Central memory CD8-positive, alpha-beta T cell (primary cell): ENCODE data around the gene SON.
A peak's percentile ranks its signal among the peaks of the same experiment; 100 is the strongest.
"Not testable (repeated sequence)": the region's sequence is repeated elsewhere in the genome, so short reads cannot be mapped to it uniquely, and the experiment has no call there.

Source experiments
- ATAC-seq: fragments of 150-1000 bp; cut with Tn5 transposase; replicated peaks from 2 replicates; pipeline ENCODE4 v1.10.0; 2022; ENCODE audit warnings: mild to moderate bottlenecking, moderate FRiP score, moderate number of reproducible peaks; ENCODE audit not compliant: poor library complexity, severe bottlenecking; ENCODE audit errors: extremely low read depth
- DNase-seq, 2 donors: peaks; one replicate each; pipeline ENCODE4 v3.0.0; 2021; ENCODE audit warnings: low spot score in 2 of 2
- H3K27ac Mint-ChIP-seq: one replicate; pipeline ENCODE4 v1.8.0; 2022; ENCODE audit warnings: low read depth, mild to moderate bottlenecking, moderate library complexity, mixed read lengths
- H3K27me3 Mint-ChIP-seq: one replicate; pipeline ENCODE4 v1.8.0; 2022; ENCODE audit warnings: mixed read lengths
- H3K36me3 Mint-ChIP-seq: one replicate; pipeline ENCODE4 v1.8.0; 2022; ENCODE audit warnings: mild to moderate bottlenecking, moderate library complexity, mixed read lengths; ENCODE audit not compliant: insufficient read depth
- H3K4me1 Mint-ChIP-seq: one replicate; pipeline ENCODE4 v1.8.0; 2022; ENCODE audit warnings: mixed read lengths
- H3K4me3 Mint-ChIP-seq: one replicate; pipeline ENCODE4 v1.8.0; 2022; ENCODE audit warnings: mild to moderate bottlenecking, moderate library complexity, mixed read lengths
- H3K9me3 Mint-ChIP-seq: one replicate; pipeline ENCODE4 v1.8.0; 2022; ENCODE audit warnings: mixed read lengths

SON gene

DNA sequence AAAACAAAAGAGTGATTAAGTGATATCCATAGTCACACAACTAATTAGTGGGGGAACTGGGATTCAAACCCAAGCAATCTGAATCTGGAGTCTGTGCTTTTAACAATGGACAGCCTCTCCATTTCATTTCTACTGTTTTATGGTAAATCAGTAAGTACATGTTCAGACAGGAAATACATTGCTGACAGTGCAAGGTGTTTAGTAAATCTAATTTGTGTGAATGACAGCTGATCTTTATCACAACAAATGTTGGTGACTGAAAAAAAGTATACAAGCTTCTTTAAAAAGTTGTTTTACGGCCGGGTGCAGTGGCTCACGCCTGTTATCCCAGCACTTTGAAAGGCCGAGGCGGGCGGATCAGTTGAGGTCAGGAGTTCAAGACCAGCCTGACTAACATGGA, 25.1 kb downstream of the SON start:
- H3K27me3 Mint-ChIP-seq: no peaks in the 10 kb centered on the region
- no peaks in the 10 kb centered on the region for H3K9me3 Mint-ChIP-seq
- ATAC-seq (no peak), DNase-seq (no peak)
- no peak overlapping the region for H3K27ac Mint-ChIP-seq
- H3K4me1 Mint-ChIP-seq: peaks cover 22% of the 10 kb centered on the region
- peaks cover 48% of the 10 kb centered on the region for H3K36me3 Mint-ChIP-seq
- no peak overlapping the region for H3K4me3 Mint-ChIP-seq

DNA sequence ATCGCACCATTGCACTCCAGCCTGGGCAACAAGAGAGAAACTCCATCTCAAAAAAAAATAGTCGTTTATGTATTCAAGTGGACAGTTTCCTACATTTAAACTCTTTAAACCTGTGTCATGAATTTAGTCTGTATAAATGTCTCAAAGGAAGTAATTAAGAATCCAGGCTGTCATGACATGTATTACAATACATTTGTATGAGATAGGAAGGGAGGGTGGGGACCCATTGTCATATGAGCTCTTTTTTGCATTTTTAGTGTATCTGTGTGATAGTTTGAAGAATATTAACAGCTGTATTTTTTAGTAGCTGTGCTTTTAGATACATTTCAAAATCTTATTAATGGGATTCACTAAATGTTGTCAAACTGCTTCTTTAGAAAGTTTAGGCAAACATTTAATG, 25.6 kb downstream of the SON start:
- ATAC-seq (no peak), DNase-seq (no peak)
- Mint-ChIP-seq H3K27ac (no peak overlapping the region), H3K27me3 (no peaks in the 10 kb centered on the region), H3K4me3 (no peak overlapping the region), H3K9me3 (no peaks in the 10 kb centered on the region), H3K36me3 (peaks cover 50% of the 10 kb centered on the region), H3K4me1 (peaks cover 17% of the 10 kb centered on the region)

- no peaks in the 10 kb centered on the region for H3K27me3 Mint-ChIP-seq
- no peaks in the 10 kb centered on the region for H3K9me3 Mint-ChIP-seq
- H3K36me3 Mint-ChIP-seq: peaks cover 61% of the 10 kb centered on the region
- DNase-seq: no peak
- no peak overlapping the region for H3K27ac Mint-ChIP-seq
- no peak overlapping the region for H3K4me3 Mint-ChIP-seq
- H3K4me1 Mint-ChIP-seq: peaks cover 17% of the 10 kb centered on the region
- no peak for ATAC-seq
These were observed 27.2 kb downstream of the SON start for GRCh38 chr21:33569991-33570390.

GRCh38 chr21:33572350-33572749, 29.5 kb downstream of the SON start:
- peaks cover 65% of the 10 kb centered on the region for H3K36me3 Mint-ChIP-seq
- DNase-seq (no peak), ATAC-seq (no peak)
- H3K4me3 Mint-ChIP-seq: no peak overlapping the region
- H3K9me3 Mint-ChIP-seq: no peaks in the 10 kb centered on the region
- no peaks in the 10 kb centered on the region for H3K27me3 Mint-ChIP-seq
- H3K27ac Mint-ChIP-seq: peak overlapping the region; percentile 51
- H3K4me1 Mint-ChIP-seq: peaks cover 17% of the 10 kb centered on the region

DNA sequence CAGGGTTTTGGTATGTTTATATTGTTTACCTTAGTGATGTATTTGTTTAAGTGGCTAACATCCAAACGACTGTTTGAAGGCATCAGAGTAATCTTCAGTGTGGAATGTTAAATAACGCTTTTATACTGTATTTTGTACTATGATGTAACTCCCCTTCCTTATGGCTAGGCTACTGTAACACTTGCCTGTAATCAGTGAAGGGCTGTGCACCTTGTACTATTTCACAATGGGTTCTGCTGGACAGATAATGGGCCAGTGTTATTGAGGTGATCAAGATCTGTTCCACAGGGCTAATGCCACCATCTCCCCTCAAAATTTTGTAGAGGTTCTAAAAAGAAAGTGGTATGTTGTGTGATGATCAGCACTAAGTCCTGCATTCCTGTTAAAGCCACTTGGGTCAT, 33.9 kb downstream of the SON start:
- not testable (repeated sequence) for DNase-seq, H3K27me3 Mint-ChIP-seq, H3K4me3 Mint-ChIP-seq, H3K4me1 Mint-ChIP-seq, H3K9me3 Mint-ChIP-seq, ATAC-seq, H3K27ac Mint-ChIP-seq
- peaks cover 45% of the 10 kb centered on the region for H3K36me3 Mint-ChIP-seq

DNA sequence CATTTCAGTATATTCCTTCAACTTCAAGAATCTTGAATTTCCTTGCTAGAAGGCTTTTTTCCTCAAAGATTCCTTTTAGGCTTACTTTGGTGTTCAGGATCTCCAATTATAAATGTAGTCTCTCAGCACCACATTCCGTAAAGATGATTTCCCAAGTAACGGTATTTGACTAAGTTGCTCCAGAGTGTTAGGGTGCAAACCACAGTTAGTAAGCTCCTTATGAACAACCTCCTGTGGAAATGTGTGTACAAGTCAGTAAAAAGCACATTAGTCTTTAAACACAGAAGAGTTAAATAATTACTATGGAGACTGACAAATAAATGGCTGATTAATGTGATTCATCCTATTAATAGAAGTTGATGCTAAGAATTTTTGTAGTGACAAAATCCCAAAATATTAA, 35.4 kb downstream of the SON start:
- ATAC-seq (no peak), DNase-seq (no peak)
- Mint-ChIP-seq H3K27me3 (no peaks in the 10 kb centered on the region), H3K4me1 (peaks cover 5% of the 10 kb centered on the region), H3K27ac (no peak overlapping the region), H3K9me3 (no peaks in the 10 kb centered on the region), H3K36me3 (peaks cover 34% of the 10 kb centered on the region), H3K4me3 (no peak overlapping the region)

DNA sequence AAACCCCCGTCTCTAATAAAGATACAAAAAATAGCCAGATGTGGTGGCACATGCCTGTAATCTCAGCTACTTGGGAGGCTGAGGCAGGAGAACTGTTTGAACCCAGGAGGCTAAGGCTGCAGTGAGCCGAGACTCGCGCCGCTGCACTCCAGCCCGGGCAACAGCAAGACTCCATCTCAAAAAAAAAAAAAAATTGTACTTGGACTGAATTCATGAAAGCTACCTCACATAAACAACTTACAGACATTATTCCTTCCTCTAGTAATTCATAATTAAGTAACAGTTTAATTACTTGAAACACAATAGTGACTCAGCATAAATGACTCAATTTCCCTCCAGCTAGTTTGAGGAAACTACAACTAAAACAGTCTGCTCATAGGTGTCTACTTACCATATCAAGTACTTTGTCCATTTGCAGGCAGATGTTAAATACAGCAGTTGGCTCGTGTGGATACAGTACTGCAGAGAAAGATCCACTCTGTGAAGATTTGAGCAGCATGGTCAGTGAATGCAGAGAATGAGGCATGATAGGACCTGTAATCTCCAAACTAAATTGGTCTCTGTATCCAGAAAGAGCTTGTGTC, 36.2 kb downstream of the SON start:
- no peak for DNase-seq
- H3K36me3 Mint-ChIP-seq: peaks cover 30% of the 10 kb centered on the region

DNA sequence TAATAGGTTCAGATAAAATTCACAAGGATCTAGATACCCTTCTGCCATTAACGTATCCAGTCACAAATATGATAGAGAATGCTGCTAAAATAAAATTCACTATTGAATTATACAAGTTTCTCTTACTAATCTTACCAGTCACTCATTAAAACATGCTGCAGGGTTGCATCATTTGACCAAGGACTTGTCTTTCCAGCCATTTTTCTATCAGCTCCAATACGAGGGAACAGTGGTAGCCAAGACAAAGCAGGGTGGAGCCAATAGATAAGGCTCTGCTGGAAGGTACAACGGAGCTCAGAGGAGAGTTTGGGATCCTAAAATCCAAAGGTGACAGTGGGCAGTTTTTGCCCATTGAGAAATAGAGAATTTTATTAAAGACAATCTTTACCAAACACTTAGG, 41.6 kb downstream of the SON start:
- H3K9me3 Mint-ChIP-seq: no peaks in the 10 kb centered on the region
- no peak overlapping the region for H3K4me3 Mint-ChIP-seq
- no peak overlapping the region for H3K27ac Mint-ChIP-seq
- no peak for ATAC-seq
- no peaks in the 10 kb centered on the region for H3K27me3 Mint-ChIP-seq
- peaks cover 7% of the 10 kb centered on the region for H3K4me1 Mint-ChIP-seq
- H3K36me3 Mint-ChIP-seq: peaks cover 9% of the 10 kb centered on the region
- no peak for DNase-seq

More for the DNA sequence above, 36.2 kb downstream of the SON start:
- Mint-ChIP-seq H3K27ac (no peak overlapping the region), H3K27me3 (no peaks in the 10 kb centered on the region), H3K9me3 (no peaks in the 10 kb centered on the region), H3K4me3 (no peak overlapping the region), H3K4me1 (peaks cover 5% of the 10 kb centered on the region)
- ATAC-seq: no peak

DNA sequence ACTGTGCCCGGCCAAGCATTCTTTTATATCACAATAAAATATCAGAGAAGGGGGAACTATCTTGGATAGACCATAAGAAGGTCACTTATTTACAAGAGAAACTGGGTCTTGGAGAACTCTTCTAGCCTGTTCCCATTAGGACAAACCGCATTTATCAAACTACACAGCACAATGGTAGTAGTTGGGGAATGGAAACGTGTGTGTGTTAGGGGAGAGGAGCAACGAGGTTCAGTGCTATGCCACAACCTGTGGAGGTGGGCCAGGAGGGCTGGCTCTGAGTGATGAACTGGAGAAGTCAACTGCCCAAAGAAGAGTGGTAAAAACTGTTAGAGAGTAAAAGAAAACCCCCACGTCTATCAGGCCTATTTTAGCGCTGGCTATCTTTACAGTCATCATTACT, 44.1 kb downstream of the SON start:
- no peaks in the 10 kb centered on the region for H3K27me3 Mint-ChIP-seq
- H3K4me3 Mint-ChIP-seq: peak overlapping the region; percentile 85
- peaks cover 7% of the 10 kb centered on the region for H3K4me1 Mint-ChIP-seq
- peaks cover 6% of the 10 kb centered on the region for H3K36me3 Mint-ChIP-seq
- no peaks in the 10 kb centered on the region for H3K9me3 Mint-ChIP-seq
- no peak overlapping the region for H3K27ac Mint-ChIP-seq
- ATAC-seq (no peak), DNase-seq (no peak)

DNA sequence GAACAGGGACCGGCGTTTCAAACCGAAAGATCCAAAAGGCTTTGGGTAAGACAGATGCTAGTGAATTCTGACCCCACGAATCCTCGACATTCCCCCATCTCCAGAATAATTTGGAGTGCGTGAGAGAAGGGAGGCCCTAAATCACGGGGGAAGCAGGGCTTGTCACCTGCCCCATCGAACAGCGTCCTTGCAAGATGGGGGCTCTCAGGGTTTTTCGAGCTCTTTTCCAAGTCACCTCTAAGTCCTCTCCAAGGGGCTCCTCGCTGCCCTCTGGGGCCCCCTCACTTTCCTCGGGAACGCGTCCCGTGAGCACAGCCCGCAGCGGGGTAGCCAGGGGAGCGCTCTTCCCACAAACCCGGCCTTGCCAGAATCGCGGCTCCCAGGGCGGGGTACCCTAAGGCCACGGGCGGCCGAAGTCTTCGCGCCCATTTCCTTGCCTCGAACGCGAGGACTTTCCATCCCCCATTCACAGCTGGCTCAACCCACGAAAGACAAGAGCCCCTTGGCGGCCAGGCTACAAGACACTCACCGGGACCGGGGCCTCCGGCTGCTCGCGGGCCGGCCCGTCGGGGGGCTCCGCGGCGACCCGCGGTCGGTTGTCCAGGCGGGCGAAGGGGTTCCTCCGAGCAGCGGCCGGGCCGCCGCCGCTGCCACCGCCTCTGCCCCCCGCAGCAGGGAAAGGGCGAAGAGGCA, 45.1 kb downstream of the SON start:
- H3K4me1 Mint-ChIP-seq: peaks cover 7% of the 10 kb centered on the region
- ATAC-seq (peak; percentile 16), DNase-seq (peak in 1 of 2 donors; percentile 15)
- no peaks in the 10 kb centered on the region for H3K27me3 Mint-ChIP-seq
- peak overlapping the region; percentile 85 for H3K4me3 Mint-ChIP-seq
- H3K27ac Mint-ChIP-seq: peak overlapping the region; percentile 83
- H3K36me3 Mint-ChIP-seq: peaks cover 6% of the 10 kb centered on the region
- no peaks in the 10 kb centered on the region for H3K9me3 Mint-ChIP-seq

DNA sequence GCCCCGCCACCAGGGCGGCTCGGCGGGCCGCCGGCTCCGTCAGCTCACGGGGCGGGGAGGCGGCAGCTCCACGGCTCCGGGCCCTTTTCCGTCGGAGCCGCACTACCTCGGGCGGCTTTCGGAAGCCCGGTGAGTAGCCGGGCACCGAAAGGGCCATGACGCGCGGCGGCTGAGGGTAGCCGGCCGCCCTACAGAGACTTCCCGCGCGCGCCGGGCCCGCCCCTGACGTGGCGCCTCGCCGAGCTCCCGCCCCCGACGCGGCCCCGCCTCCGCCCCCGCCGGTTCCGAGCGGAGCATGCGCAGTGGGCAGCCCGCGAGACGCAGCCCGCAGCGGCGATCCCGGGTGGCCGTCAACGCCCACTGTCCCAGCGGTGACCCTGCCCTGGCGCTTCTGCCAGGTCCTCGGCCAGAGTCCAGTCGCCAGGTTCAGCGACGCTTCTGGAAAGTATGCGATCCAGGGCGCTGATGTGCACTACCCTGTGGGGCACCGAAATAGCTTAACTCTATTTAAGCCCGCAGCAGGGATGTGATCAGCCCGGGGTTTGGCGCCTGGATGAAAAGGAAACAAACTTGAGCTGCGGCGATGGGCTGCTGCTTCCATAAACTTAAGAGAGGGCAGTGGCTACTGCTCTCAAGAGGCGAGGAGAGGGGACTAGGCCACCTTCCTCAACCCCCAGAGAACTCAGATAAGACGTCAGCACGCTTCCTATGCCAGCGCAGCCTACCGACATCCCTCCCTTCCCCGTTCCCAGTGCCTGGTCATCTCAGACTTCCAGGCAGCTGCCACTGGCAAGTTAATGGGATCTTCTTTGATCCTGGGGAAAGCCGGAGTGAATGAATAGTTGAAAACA, 45.9 kb downstream of the SON start, which contains the start of gene DONSON:
TSS of gene DONSON (minus strand) at position 200 of the 851 bp plus-strand sequence. CDS start at position 157, 43 bp downstream.
- H3K27ac Mint-ChIP-seq: peak within 1 kb of the TSS; percentile 83

GRCh38 chr21:33598051-33598450, 55.2 kb downstream of the SON start:
- no peak overlapping the region for H3K27ac Mint-ChIP-seq
- H3K4me1 Mint-ChIP-seq: no peaks in the 10 kb centered on the region
- H3K27me3 Mint-ChIP-seq: no peaks in the 10 kb centered on the region
- H3K4me3 Mint-ChIP-seq: no peak overlapping the region
- no peak for ATAC-seq
- H3K9me3 Mint-ChIP-seq: no peaks in the 10 kb centered on the region
- peaks cover 47% of the 10 kb centered on the region for H3K36me3 Mint-ChIP-seq
- DNase-seq: no peak

More for the DNA sequence above, 45.9 kb downstream of the SON start, which contains the start of gene DONSON:
- DNase-seq (peak; percentile 74 to 84), ATAC-seq (peak; percentile 90)
- Mint-ChIP-seq H3K4me1 (peaks cover 7% of the 10 kb centered on the region), H3K36me3 (peaks cover 6% of the 10 kb centered on the region), H3K9me3 (no peaks in the 10 kb centered on the region), H3K27me3 (no peaks in the 10 kb centered on the region), H3K4me3 (peak within 1 kb of the TSS; percentile 85)
